ENCODE data around the gene LAMB3.

The LAMB3 gene

GRCh38 chr1:209576392-209577197 is 75.6 kb downstream of the LAMB3 start:
- Histone ChIP-seq H3K27me3 (ENCODE audit: low read length) (no peaks in the 10 kb centered on the region), H2AFZ (ENCODE audit: low read depth, low read length, severe bottlenecking) (no peak overlapping the region), H3K27ac (ENCODE audit: low read depth, low read length) (no peak overlapping the region), H3F3A (ENCODE audit: insufficient read depth) (no peaks in the 10 kb centered on the region), H3K79me2 (ENCODE audit: insufficient read depth, low read length) (no peaks in the 10 kb centered on the region), H3K4me2 (ENCODE audit: low read depth, low read length, poor library complexity, severe bottlenecking) (no peak overlapping the region), H4K20me1 (ENCODE audit: low read depth, low read length) (no peaks in the 10 kb centered on the region), H3K36me3 (ENCODE audit: low read length) (no peaks in the 10 kb centered on the region), H3K4me3 (ENCODE audit: insufficient read depth, low read length, poor library complexity, severe bottlenecking) (no peak overlapping the region), H3K9me2 (replicated peaks; ENCODE audit: insufficient read depth, low read length) (no peaks in the 10 kb centered on the region), H3K9ac (ENCODE audit: low read length) (no peak overlapping the region), H3K9me3 (ENCODE audit: insufficient read depth, low read length) (no peaks in the 10 kb centered on the region)
- peak; percentile 61 for TF ChIP-seq CTCF (IDR thresholded peaks at IDR 0.05; ENCODE audit: insufficient read depth, low read length, poor library complexity, severe bottlenecking)
- no peak for TF ChIP-seq EZH2phosphoT487 (conservative IDR thresholded peaks at IDR 0.05; ENCODE audit: low read length)

- no peaks in the 10 kb centered on the region for H3F3A ChIP-seq (ENCODE audit: insufficient read depth)
- no peak overlapping the region for H3K27ac ChIP-seq (ENCODE audit: low read depth, low read length)
- H3K79me2 ChIP-seq (ENCODE audit: insufficient read depth, low read length) = no peaks in the 10 kb centered on the region
- H4K20me1 ChIP-seq (ENCODE audit: low read depth, low read length) = no peaks in the 10 kb centered on the region
- H3K4me2 ChIP-seq (ENCODE audit: low read depth, low read length, poor library complexity, severe bottlenecking) = no peak overlapping the region
- no peak for TF ChIP-seq CTCF (IDR thresholded peaks at IDR 0.05; ENCODE audit: insufficient read depth, low read length, poor library complexity, severe bottlenecking)
- TF ChIP-seq EZH2phosphoT487 (conservative IDR thresholded peaks at IDR 0.05; ENCODE audit: low read length) = no peak
- no peak overlapping the region for H3K4me3 ChIP-seq (ENCODE audit: insufficient read depth, low read length, poor library complexity, severe bottlenecking)
- H3K9me3 ChIP-seq (ENCODE audit: insufficient read depth, low read length) = no peaks in the 10 kb centered on the region
- no peaks in the 10 kb centered on the region for H3K27me3 ChIP-seq (ENCODE audit: low read length)
- H3K9me2 ChIP-seq (replicated peaks; ENCODE audit: insufficient read depth, low read length) = no peaks in the 10 kb centered on the region
- no peak overlapping the region for H2AFZ ChIP-seq (ENCODE audit: low read depth, low read length, severe bottlenecking)
- no peaks in the 10 kb centered on the region for H3K36me3 ChIP-seq (ENCODE audit: low read length)
- H3K9ac ChIP-seq (ENCODE audit: low read length) = no peak overlapping the region
Measured at GRCh38 chr1:209570743-209571142, 81.5 kb downstream of the LAMB3 start.

- Histone ChIP-seq H3F3A (ENCODE audit: insufficient read depth) (no peaks in the 10 kb centered on the region), H3K4me2 (ENCODE audit: low read depth, low read length, poor library complexity, severe bottlenecking) (no peak overlapping the region), H3K79me2 (ENCODE audit: insufficient read depth, low read length) (no peaks in the 10 kb centered on the region), H4K20me1 (ENCODE audit: low read depth, low read length) (no peaks in the 10 kb centered on the region), H3K9ac (ENCODE audit: low read length) (no peak overlapping the region), H3K9me3 (ENCODE audit: insufficient read depth, low read length) (no peaks in the 10 kb centered on the region), H3K27ac (ENCODE audit: low read depth, low read length) (no peak overlapping the region), H3K4me3 (ENCODE audit: insufficient read depth, low read length, poor library complexity, severe bottlenecking) (no peak overlapping the region), H3K27me3 (ENCODE audit: low read length) (no peaks in the 10 kb centered on the region), H2AFZ (ENCODE audit: low read depth, low read length, severe bottlenecking) (no peak overlapping the region), H3K36me3 (ENCODE audit: low read length) (no peaks in the 10 kb centered on the region), H3K9me2 (replicated peaks; ENCODE audit: insufficient read depth, low read length) (no peaks in the 10 kb centered on the region)
- TF ChIP-seq CTCF (IDR thresholded peaks at IDR 0.05; ENCODE audit: insufficient read depth, low read length, poor library complexity, severe bottlenecking) (peak; percentile 88), EZH2phosphoT487 (conservative IDR thresholded peaks at IDR 0.05; ENCODE audit: low read length) (no peak)
Measured at GRCh38 chr1:209569455-209570207, 82.6 kb downstream of the LAMB3 start.

Data from SU-DHL-6 (cell line).